Lower lobe of right lung (tissue), 2 donors: ENCODE data around the gene PKP4. TPM values are rescaled to one million over a fixed set of nuclear protein-coding genes. Genes with fewer than 3 reads are reported as not detected.

ENCODE experiments used
- ATAC-seq, 2 donors: fragments of 200-7000 bp; cut with Tn5 transposase; one replicate each; pipeline ENCODE4 v1.9.1; 2020 to 2022; ENCODE audit warnings: mild to moderate bottlenecking in 2 of 2, moderate library complexity in 2 of 2
- DNase-seq: peaks from one replicate; pipeline ENCODE4 v3.0.0-alpha.2; 2020
- H3K27ac ChIP-seq: fragments of 200-600 bp; one replicate; pipeline ENCODE4 v1.8.0; 2022
- H3K27me3 ChIP-seq: fragments of 200-600 bp; one replicate; pipeline ENCODE4 v1.8.0; 2022; ENCODE audit warnings: low read depth
- H3K36me3 ChIP-seq: fragments of 200-600 bp; one replicate; pipeline ENCODE4 v1.8.0; 2022; ENCODE audit warnings: mild to moderate bottlenecking
- H3K4me1 ChIP-seq: fragments of 200-600 bp; one replicate; pipeline ENCODE4 v1.8.0; 2022
- H3K4me3 ChIP-seq: fragments of 200-600 bp; one replicate; pipeline ENCODE4 v1.8.0; 2022; ENCODE audit warnings: mild to moderate bottlenecking
- H3K9me3 ChIP-seq: fragments of 200-600 bp; one replicate; pipeline ENCODE4 v1.8.0; 2022
- CTCF ChIP-seq: fragments of 200-600 bp; IDR thresholded peaks from one replicate; pipeline ENCODE4 v1.8.0; 2022; ENCODE audit warnings: antibody characterized with exemption, mild to moderate bottlenecking
- intact Hi-C: fragments of 100-400 bp; cut with DNase I; formaldehyde crosslinking; loops from one replicate; pipeline ENCODE4 v1.11.0; 2022
- total RNA-seq: library from RNA; stranded (reverse); fragmentation: NEBNext Ultra II Directional; extraction: Animal tissue kit (Norgen Biotek cat#: 25700); gene quantifications from one replicate; pipeline ENCODE4 v1.2.1, GENCODE V29; 2021
- donor health status: DM: no; HTN: yes; CAD: no; lungs with severe emphysema.

Gene PKP4
- total RNA-seq, 1 donor from 2014 or later = 57.0 TPM

GRCh38 chr2:158509928-158510797, 53.4 kb downstream of the PKP4 start:
- DNase-seq = no peak
- no peak for TF ChIP-seq CTCF
- H3K36me3 ChIP-seq = no peaks in the 10 kb centered on the region
- no peaks in the 10 kb centered on the region for H3K27me3 ChIP-seq
- no peaks in the 10 kb centered on the region for H3K9me3 ChIP-seq
- no peak overlapping the region for H3K4me3 ChIP-seq
- no peak overlapping the region for H3K27ac ChIP-seq
- intact Hi-C loops = no loop called here
- H3K4me1 ChIP-seq = peaks cover under 1% of the 10 kb centered on the region
- ATAC-seq = no peak

- Histone ChIP-seq H3K27me3 (no peaks in the 10 kb centered on the region), H3K27ac (no peak overlapping the region), H3K9me3 (no peaks in the 10 kb centered on the region), H3K4me1 (no peaks in the 10 kb centered on the region), H3K36me3 (no peaks in the 10 kb centered on the region), H3K4me3 (no peak overlapping the region)
- no peak for TF ChIP-seq CTCF
- DNase-seq (no peak), ATAC-seq (no peak)
- intact Hi-C loops = no loop called here
These were observed 54.1 kb downstream of the PKP4 start for GRCh38 chr2:158510887-158511286.

GRCh38 chr2:158511706-158512105, 55.0 kb downstream of the PKP4 start:
- DNase-seq (no peak), ATAC-seq (no peak)
- intact Hi-C loops = no loop called here
- Histone ChIP-seq H3K9me3 (no peaks in the 10 kb centered on the region), H3K4me3 (no peak overlapping the region), H3K27ac (no peak overlapping the region), H3K4me1 (no peaks in the 10 kb centered on the region), H3K36me3 (no peaks in the 10 kb centered on the region), H3K27me3 (no peaks in the 10 kb centered on the region)
- TF ChIP-seq CTCF = no peak

- Histone ChIP-seq H3K4me3 (no peak overlapping the region), H3K4me1 (no peaks in the 10 kb centered on the region), H3K27me3 (no peaks in the 10 kb centered on the region), H3K36me3 (no peaks in the 10 kb centered on the region), H3K27ac (no peak overlapping the region), H3K9me3 (no peaks in the 10 kb centered on the region)
- no peak for DNase-seq
- no peak for TF ChIP-seq CTCF
- ATAC-seq = no peak
- intact Hi-C loops = no loop called here
These were observed 55.6 kb downstream of the PKP4 start for GRCh38 chr2:158512323-158512722.

- Histone ChIP-seq H3K9me3 (no peaks in the 10 kb centered on the region), H3K4me1 (no peaks in the 10 kb centered on the region), H3K4me3 (no peak overlapping the region), H3K27me3 (no peaks in the 10 kb centered on the region), H3K36me3 (no peaks in the 10 kb centered on the region), H3K27ac (no peak overlapping the region)
- no peak for DNase-seq
- intact Hi-C loops = no loop called here
- ATAC-seq = no peak
- no peak for TF ChIP-seq CTCF
These were observed 57.1 kb downstream of the PKP4 start for GRCh38 chr2:158513841-158514240.
